Measurements from ENCODE around the gene RNU1-2. TPM values are rescaled to one million over a fixed set of nuclear protein-coding genes. Genes with fewer than 3 reads are reported as not detected.
"Not testable (repeated sequence)": the region's sequence is repeated elsewhere in the genome, so short reads cannot be mapped to it uniquely, and the experiment has no call there.

RNU1-2 gene
- total RNA-seq, 1 experiment from 2014 or later, result 1,622 TPM

DNA sequence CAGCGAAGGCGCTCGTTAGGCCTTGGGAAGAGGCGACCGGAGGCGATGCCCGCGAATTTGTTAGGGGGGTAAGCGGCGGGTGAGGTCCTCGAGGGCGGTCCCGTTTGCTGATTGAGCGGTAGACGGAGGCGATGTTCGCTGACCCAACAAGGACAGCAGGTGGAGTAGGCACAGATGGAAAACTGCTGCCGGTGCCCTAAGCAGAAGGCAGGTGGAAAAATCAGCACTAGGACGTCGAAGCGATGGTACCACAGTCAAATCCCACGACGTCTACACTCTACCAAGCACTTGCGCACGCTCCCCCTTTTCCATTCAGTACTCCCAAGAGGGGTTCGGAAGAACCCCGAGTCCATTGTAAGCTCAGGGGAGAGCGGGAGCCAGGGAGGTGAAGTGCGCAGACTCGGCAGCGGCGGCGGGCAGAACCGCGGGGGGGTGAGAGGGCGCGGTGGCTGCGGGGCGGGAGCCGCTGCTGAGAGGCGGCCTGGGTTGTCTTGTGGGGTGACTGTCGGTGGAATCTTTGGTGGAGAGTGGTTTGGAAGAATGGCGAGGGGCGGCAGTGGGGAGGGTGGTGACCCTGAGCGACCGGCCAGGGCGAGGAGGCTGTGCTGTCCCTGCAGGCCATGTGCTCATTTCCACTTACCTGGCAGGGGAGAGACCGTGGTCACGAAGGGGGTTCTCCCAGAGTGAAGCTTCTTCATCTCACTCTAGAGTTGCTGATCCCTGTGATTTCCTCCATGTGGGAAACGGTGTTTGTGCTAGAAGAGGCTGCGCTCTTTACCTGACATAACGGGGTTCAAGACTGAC lies 22.5 kb upstream of the RNU1-2 start:
- POLR2A ChIA-PET; intact Hi-C loops (cut with micrococcal nuclease; ENCODE audit: unreplicated experiment); DNase-seq; H3K27ac Mint-ChIP-seq (ENCODE audit: unreplicated experiment); CTCF ChIA-PET; H3K4me3 Mint-ChIP-seq (ENCODE audit: unreplicated experiment); H3K27me3 Mint-ChIP-seq (ENCODE audit: insufficient read depth, unreplicated experiment); H3K4me1 Mint-ChIP-seq (ENCODE audit: low read depth, unreplicated experiment); BruUV-seq (replicated peaks); H3K4me1 ChIP-seq; H3K36me3 Mint-ChIP-seq (ENCODE audit: insufficient read depth, unreplicated experiment); H3K9me3 Mint-ChIP-seq (ENCODE audit: unreplicated experiment); H3K27me3 ChIP-seq (replicated peaks; ENCODE audit: control insufficient read depth, insufficient read depth, low read length); H3K9me3 ChIP-seq; H3K4me3 ChIP-seq (ENCODE audit: low read depth, low read length); H3K36me3 ChIP-seq (ENCODE audit: control insufficient read depth, insufficient read depth, low read length): not testable (repeated sequence)

DNA sequence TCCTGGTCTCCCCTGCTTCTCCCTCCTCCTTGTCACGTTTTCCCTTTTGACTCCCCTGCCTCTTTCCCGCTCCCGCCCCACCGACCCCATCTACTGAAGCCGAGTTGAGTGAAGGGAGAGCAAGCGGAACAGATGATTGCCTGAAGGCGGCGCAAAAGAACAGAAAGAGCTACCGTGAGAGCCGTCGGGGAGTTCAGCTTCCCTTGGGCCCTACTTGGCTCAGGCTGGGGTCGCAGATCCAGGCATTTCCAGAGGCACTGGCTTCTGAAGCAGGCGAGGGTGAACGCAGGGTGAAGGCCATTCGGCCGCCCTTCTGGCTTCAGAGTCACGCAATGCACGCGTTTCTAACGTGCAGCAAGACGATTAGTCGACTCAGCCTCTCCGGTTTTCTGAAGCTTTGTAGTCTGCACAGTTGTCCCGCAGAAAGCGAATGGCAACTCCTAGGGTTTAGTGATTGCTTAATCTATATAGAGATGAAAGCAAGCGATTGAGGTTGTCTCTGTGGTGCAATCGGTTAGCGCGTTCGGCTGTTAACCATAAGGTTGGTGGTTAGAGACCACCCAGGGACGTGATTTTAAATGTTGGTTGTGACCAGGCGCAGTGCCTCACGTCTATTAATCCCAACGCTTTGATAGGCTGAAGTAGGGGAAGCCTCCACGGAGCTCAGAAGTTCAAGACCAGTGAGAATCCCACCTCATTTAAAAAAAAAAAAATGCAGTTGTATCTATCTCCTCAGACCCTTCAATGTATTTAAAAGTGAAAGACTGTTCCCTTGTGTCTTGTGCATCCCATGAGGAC lies 20.6 kb upstream of the RNU1-2 start:
- H3K27me3 ChIP-seq (replicated peaks; ENCODE audit: control insufficient read depth, insufficient read depth, low read length); H3K4me3 ChIP-seq (ENCODE audit: low read depth, low read length); BruUV-seq (replicated peaks); CTCF ChIA-PET; H3K4me3 Mint-ChIP-seq (ENCODE audit: unreplicated experiment); POLR2A ChIA-PET; H3K4me1 Mint-ChIP-seq (ENCODE audit: low read depth, unreplicated experiment); H3K36me3 ChIP-seq (ENCODE audit: control insufficient read depth, insufficient read depth, low read length); H3K27ac Mint-ChIP-seq (ENCODE audit: unreplicated experiment); H3K9me3 Mint-ChIP-seq (ENCODE audit: unreplicated experiment); H3K9me3 ChIP-seq; intact Hi-C loops (cut with micrococcal nuclease; ENCODE audit: unreplicated experiment); DNase-seq; H3K27me3 Mint-ChIP-seq (ENCODE audit: insufficient read depth, unreplicated experiment); H3K4me1 ChIP-seq; H3K36me3 Mint-ChIP-seq (ENCODE audit: insufficient read depth, unreplicated experiment): not testable (repeated sequence)

DNA sequence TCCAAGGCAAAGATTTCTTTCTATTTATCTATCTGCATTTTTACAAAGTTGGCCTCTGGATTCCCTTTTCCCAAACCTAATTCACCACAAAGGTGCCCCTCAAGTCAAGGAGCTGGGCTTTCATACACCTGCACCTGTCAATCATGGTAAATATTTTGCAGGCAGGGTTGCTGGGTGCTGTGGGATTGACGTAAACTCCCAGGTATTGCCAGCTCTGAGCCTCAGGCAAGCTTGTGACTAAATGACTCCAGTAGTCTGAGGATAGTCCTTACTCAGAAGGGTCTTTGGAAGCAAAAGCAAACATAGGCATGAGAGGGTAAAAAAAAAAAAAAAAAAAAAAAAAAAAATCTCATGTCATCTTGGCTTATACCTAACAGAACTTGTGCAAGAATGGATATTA lies 14.0 kb upstream of the RNU1-2 start:
- CTCF ChIA-PET; POLR2A ChIA-PET; H3K4me3 ChIP-seq (ENCODE audit: low read depth, low read length); H3K9me3 ChIP-seq; intact Hi-C loops (cut with micrococcal nuclease; ENCODE audit: unreplicated experiment); H3K27ac Mint-ChIP-seq (ENCODE audit: unreplicated experiment); H3K36me3 ChIP-seq (ENCODE audit: control insufficient read depth, insufficient read depth, low read length); H3K9me3 Mint-ChIP-seq (ENCODE audit: unreplicated experiment); H3K4me1 ChIP-seq; H3K36me3 Mint-ChIP-seq (ENCODE audit: insufficient read depth, unreplicated experiment); DNase-seq; BruUV-seq (replicated peaks); H3K4me3 Mint-ChIP-seq (ENCODE audit: unreplicated experiment); H3K27me3 ChIP-seq (replicated peaks; ENCODE audit: control insufficient read depth, insufficient read depth, low read length); H3K27me3 Mint-ChIP-seq (ENCODE audit: insufficient read depth, unreplicated experiment): not testable (repeated sequence)
- H3K4me1 Mint-ChIP-seq (ENCODE audit: low read depth, unreplicated experiment), result peaks cover 13% of the 10 kb centered on the region

DNA sequence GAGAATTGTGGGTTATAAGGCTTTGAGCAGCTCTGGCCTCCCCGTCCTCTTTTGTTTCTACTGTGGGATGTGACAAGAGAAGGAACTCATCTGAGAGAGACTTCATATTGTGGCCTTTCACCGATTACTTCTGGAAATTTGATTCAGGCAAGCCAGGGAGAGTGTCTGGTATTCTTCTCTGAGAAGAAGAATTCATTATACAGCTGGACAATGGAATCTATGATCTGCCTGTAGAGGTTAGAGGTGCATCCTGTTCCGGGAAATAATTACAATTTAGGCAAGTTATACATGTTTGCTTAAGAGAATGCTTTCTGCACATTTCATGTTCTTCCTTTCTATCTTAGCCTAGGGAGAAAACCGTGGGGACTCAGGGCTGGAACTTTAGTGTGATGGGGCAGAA lies 12.8 kb upstream of the RNU1-2 start:
- intact Hi-C loops (cut with micrococcal nuclease; ENCODE audit: unreplicated experiment), result no loop called here
- H3K27me3 ChIP-seq (replicated peaks; ENCODE audit: control insufficient read depth, insufficient read depth, low read length), result no peaks in the 10 kb centered on the region
- no peak for DNase-seq
- no peak overlapping the region for H3K4me3 Mint-ChIP-seq (ENCODE audit: unreplicated experiment)
- no peaks in the 10 kb centered on the region for H3K36me3 ChIP-seq (ENCODE audit: control insufficient read depth, insufficient read depth, low read length)
- BruUV-seq (replicated peaks), result no TSS peak
- CTCF ChIA-PET, result no interaction called here
- H3K4me3 ChIP-seq (ENCODE audit: low read depth, low read length), result no peak overlapping the region
- POLR2A ChIA-PET, result interaction anchor here (0.7 kb wide), 1 partner anchor 77 kb away, joined by 3 read pairs; no protein-coding TSS in a partner anchor
- TF ChIP-seq, protein P1, sequence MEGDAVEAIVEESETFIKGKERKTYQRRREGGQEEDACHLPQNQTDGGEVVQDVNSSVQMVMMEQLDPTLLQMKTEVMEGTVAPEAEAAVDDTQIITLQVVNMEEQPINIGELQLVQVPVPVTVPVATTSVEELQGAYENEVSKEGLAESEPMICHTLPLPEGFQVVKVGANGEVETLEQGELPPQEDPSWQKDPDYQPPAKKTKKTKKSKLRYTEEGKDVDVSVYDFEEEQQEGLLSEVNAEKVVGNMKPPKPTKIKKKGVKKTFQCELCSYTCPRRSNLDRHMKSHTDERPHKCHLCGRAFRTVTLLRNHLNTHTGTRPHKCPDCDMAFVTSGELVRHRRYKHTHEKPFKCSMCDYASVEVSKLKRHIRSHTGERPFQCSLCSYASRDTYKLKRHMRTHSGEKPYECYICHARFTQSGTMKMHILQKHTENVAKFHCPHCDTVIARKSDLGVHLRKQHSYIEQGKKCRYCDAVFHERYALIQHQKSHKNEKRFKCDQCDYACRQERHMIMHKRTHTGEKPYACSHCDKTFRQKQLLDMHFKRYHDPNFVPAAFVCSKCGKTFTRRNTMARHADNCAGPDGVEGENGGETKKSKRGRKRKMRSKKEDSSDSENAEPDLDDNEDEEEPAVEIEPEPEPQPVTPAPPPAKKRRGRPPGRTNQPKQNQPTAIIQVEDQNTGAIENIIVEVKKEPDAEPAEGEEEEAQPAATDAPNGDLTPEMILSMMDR (IDR thresholded peaks at IDR 0.05; ENCODE audit: insufficient read depth in 1 of 2, low read depth in 1 of 2, low read length in 1 of 2, severe bottlenecking in 1 of 2, unreplicated experiment in 1 of 2), result no peak
- no peak overlapping the region for H3K27ac Mint-ChIP-seq (ENCODE audit: unreplicated experiment)
- no peaks in the 10 kb centered on the region for H3K27me3 Mint-ChIP-seq (ENCODE audit: insufficient read depth, unreplicated experiment)
- no peaks in the 10 kb centered on the region for H3K9me3 Mint-ChIP-seq (ENCODE audit: unreplicated experiment)
- no peaks in the 10 kb centered on the region for H3K36me3 Mint-ChIP-seq (ENCODE audit: insufficient read depth, unreplicated experiment)
- no peaks in the 10 kb centered on the region for H3K9me3 ChIP-seq
- peaks cover 13% of the 10 kb centered on the region for H3K4me1 Mint-ChIP-seq (ENCODE audit: low read depth, unreplicated experiment)
- H3K4me1 ChIP-seq, result no peaks in the 10 kb centered on the region; the same call in 1 of the 2 replicates

DNA sequence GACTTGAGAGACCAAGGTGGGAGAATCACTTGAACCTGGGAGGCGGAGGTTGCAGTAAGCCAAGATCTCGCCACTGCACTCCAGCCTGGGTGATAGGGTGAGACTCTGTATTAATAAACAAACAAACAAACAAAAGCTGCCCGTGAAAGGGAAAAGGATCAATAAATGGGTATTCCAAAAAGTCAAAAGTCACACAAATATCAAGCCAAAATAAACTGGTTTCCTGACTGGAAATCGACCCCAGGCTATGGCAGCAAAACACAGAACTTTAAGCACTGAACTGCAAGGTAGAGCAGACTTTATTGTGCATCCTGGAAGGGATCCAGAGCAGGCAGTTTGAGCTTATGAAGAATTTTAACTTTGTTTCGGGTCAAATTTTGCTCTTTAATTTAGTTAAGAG lies 11.3 kb upstream of the RNU1-2 start:
- CTCF ChIA-PET; BruUV-seq (replicated peaks): not testable (repeated sequence)

More for the DNA sequence above, 11.3 kb upstream of the RNU1-2 start:
- H3K4me3 ChIP-seq (ENCODE audit: low read depth, low read length); H3K9me3 Mint-ChIP-seq (ENCODE audit: unreplicated experiment); H3K36me3 ChIP-seq (ENCODE audit: control insufficient read depth, insufficient read depth, low read length); H3K4me1 ChIP-seq; DNase-seq; H3K4me3 Mint-ChIP-seq (ENCODE audit: unreplicated experiment); POLR2A ChIA-PET; intact Hi-C loops (cut with micrococcal nuclease; ENCODE audit: unreplicated experiment); H3K27me3 ChIP-seq (replicated peaks; ENCODE audit: control insufficient read depth, insufficient read depth, low read length); H3K27me3 Mint-ChIP-seq (ENCODE audit: insufficient read depth, unreplicated experiment); H3K9me3 ChIP-seq; H3K27ac Mint-ChIP-seq (ENCODE audit: unreplicated experiment); H3K36me3 Mint-ChIP-seq (ENCODE audit: insufficient read depth, unreplicated experiment): not testable (repeated sequence)
- H3K4me1 Mint-ChIP-seq (ENCODE audit: low read depth, unreplicated experiment), result peaks cover 13% of the 10 kb centered on the region
